ENCODE data around the gene UBE2QL1. TPM values are rescaled to one million over a fixed set of nuclear protein-coding genes. Genes with fewer than 3 reads are reported as not detected.

Gene UBE2QL1
- total and polyA plus RNA-seq, 2 donors (not counting 1 experiment from before 2014, with no cell fraction given), result 0.33 to 1.7 TPM

DNA sequence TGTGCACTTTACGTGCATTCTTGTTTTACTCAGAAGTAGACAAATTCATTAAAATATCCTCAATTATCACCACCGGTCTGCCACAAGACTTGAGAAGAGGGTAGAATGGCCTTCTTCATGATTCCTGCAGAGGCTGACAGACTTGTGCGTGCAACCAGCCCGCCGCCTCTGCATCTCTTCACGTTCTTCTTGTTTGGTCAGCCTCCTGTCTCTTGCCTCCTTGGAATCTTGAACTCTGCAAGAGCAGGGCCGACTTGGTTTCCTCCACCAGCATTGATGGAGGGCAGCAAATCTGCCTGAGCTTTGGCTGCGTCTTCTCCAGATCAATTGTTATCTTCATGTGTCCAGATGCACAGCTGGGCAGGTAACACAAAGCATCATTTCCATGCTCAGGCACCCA is 20.2 kb downstream of the UBE2QL1 start:
- Histone ChIP-seq H3K27ac (ENCODE audit: low read length in 2 of 2) (no peak overlapping the region), H3K9ac (ENCODE audit: low read length) (no peak overlapping the region), H3K36me3 (replicated peaks in 1 of 2; ENCODE audit: control extremely low read depth in 1 of 2, control insufficient read depth in 1 of 2, extremely low read depth in 1 of 2, insufficient read depth in 2 of 2, low read length in 1 of 2) (no peaks in the 10 kb centered on the region), H2AFZ (ENCODE audit: insufficient read depth, low read depth, low read length, poor library complexity, severe bottlenecking) (no peak overlapping the region), H4K20me1 (ENCODE audit: control insufficient read depth, insufficient read depth, low read length, poor library complexity, severe bottlenecking) (no peaks in the 10 kb centered on the region), H3K4me1 (ENCODE audit: control insufficient read depth in 2 of 2, insufficient read depth in 2 of 2, low read length in 2 of 2) (no peaks in the 10 kb centered on the region), H3K79me2 (ENCODE audit: control insufficient read depth, insufficient read depth, low read length) (no peaks in the 10 kb centered on the region), H3K27me3 (replicated peaks in 1 of 4; ENCODE audit: control extremely low read depth in 1 of 4, control insufficient read depth in 3 of 4, insufficient read depth in 4 of 4, low read length in 3 of 4) (peaks cover 0 to 3% (median 0%) of the 10 kb centered on the region in 4 experiments), H3K9me3 (ENCODE audit: control extremely low read depth in 1 of 3, control insufficient read depth in 2 of 3, insufficient read depth in 1 of 3, low read length in 2 of 3) (peaks cover 0 to 18% (median 4%) of the 10 kb centered on the region in 3 donors), H3K4me2 (replicated peaks; ENCODE audit: low read depth, low read length, poor library complexity, severe bottlenecking) (no peak overlapping the region), H3K4me3 (ENCODE audit: control extremely low read depth in 1 of 5, extremely low read depth in 1 of 5, insufficient read depth in 1 of 5, low read depth in 2 of 5, low read length in 4 of 5) (no peak overlapping the region)
- Mint-ChIP-seq H3K4me1 (peaks cover 2% of the 10 kb centered on the region), H3K4me3 (no peak overlapping the region), H3K27ac (no peak overlapping the region), H3K27me3 (peaks cover 11% of the 10 kb centered on the region), H3K9me3 (ENCODE audit: insufficient read depth) (peaks cover 3% of the 10 kb centered on the region)
- WGBS (ENCODE audit: insufficient coverage), result 98% methylated on average over 6 of the region's 8 CpGs
- DNase-seq (no peak), ATAC-seq (ENCODE audit: low read depth) (no peak)
- intact Hi-C loops (cut with micrococcal nuclease), result no loop called here
- CTCF ChIA-PET, result no interaction called here
- POLR2A ChIA-PET, result no interaction called here
- no peak for TF ChIP-seq EZH2 (IDR thresholded peaks at IDR 0.05; ENCODE audit: borderline replicate concordance, insufficient read depth, low read depth, low read length, poor library complexity, severe bottlenecking)
- TF ChIP-seq, protein P1, sequence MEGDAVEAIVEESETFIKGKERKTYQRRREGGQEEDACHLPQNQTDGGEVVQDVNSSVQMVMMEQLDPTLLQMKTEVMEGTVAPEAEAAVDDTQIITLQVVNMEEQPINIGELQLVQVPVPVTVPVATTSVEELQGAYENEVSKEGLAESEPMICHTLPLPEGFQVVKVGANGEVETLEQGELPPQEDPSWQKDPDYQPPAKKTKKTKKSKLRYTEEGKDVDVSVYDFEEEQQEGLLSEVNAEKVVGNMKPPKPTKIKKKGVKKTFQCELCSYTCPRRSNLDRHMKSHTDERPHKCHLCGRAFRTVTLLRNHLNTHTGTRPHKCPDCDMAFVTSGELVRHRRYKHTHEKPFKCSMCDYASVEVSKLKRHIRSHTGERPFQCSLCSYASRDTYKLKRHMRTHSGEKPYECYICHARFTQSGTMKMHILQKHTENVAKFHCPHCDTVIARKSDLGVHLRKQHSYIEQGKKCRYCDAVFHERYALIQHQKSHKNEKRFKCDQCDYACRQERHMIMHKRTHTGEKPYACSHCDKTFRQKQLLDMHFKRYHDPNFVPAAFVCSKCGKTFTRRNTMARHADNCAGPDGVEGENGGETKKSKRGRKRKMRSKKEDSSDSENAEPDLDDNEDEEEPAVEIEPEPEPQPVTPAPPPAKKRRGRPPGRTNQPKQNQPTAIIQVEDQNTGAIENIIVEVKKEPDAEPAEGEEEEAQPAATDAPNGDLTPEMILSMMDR (IDR thresholded peaks at IDR 0.05), result no peak

DNA sequence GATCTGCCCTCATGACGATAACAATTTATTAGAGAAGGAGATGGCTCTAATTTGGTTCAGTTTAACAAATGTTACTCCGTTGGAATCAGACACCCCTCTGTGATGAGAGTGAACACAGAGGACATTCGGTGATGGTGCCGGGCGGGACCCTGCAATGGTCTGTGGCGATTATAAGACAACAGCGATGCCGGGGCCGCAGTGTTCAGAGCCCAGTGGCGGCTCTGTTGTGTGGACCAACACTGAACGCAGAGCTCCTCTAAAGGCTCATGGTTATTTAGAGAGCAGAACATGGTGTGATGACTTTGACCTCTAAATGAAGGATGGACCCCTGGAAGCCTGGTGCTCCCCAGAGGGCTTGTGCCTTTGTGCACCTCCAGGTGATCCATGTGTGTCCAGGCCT is 21.2 kb downstream of the UBE2QL1 start:
- Mint-ChIP-seq H3K4me1 (peaks cover 2% of the 10 kb centered on the region), H3K4me3 (no peak overlapping the region), H3K27ac (no peak overlapping the region), H3K27me3 (peaks cover 11% of the 10 kb centered on the region), H3K9me3 (ENCODE audit: insufficient read depth) (peaks cover 3% of the 10 kb centered on the region)
- ChIA-PET POLR2A (no interaction called here), CTCF (no interaction called here)
- H3K36me3 ChIP-seq (replicated peaks in 1 of 2; ENCODE audit: control extremely low read depth in 1 of 2, control insufficient read depth in 1 of 2, extremely low read depth in 1 of 2, insufficient read depth in 2 of 2, low read length in 1 of 2), result no peaks in the 10 kb centered on the region
- ATAC-seq (ENCODE audit: low read depth) (no peak), DNase-seq (no peak)
- no peaks in the 10 kb centered on the region for H3K79me2 ChIP-seq (ENCODE audit: control insufficient read depth, insufficient read depth, low read length)
- H3K9ac ChIP-seq (ENCODE audit: low read length), result no peak overlapping the region
- H3K4me3 ChIP-seq (ENCODE audit: control extremely low read depth in 1 of 5, extremely low read depth in 1 of 5, insufficient read depth in 1 of 5, low read depth in 2 of 5, low read length in 4 of 5), result no peak overlapping the region
- H4K20me1 ChIP-seq (ENCODE audit: control insufficient read depth, insufficient read depth, low read length, poor library complexity, severe bottlenecking), result no peaks in the 10 kb centered on the region
- 97% methylated on average over 8 of the region's 11 CpGs for WGBS (ENCODE audit: insufficient coverage)
- H3K27me3 ChIP-seq (replicated peaks in 1 of 4; ENCODE audit: control extremely low read depth in 1 of 4, control insufficient read depth in 3 of 4, insufficient read depth in 4 of 4, low read length in 3 of 4), result peaks cover 0 to 3% (median 0%) of the 10 kb centered on the region in 4 experiments
- H3K4me2 ChIP-seq (replicated peaks; ENCODE audit: low read depth, low read length, poor library complexity, severe bottlenecking), result no peak overlapping the region
- H3K4me1 ChIP-seq (ENCODE audit: control insufficient read depth in 2 of 2, insufficient read depth in 2 of 2, low read length in 2 of 2), result no peaks in the 10 kb centered on the region
- peaks cover 0 to 18% (median 4%) of the 10 kb centered on the region in 3 donors for H3K9me3 ChIP-seq (ENCODE audit: control extremely low read depth in 1 of 3, control insufficient read depth in 2 of 3, insufficient read depth in 1 of 3, low read length in 2 of 3)
- TF ChIP-seq, protein P1 (IDR thresholded peaks at IDR 0.05), result no peak
- no peak for TF ChIP-seq EZH2 (IDR thresholded peaks at IDR 0.05; ENCODE audit: borderline replicate concordance, insufficient read depth, low read depth, low read length, poor library complexity, severe bottlenecking)
- intact Hi-C loops (cut with micrococcal nuclease), result no loop called here
- no peak overlapping the region for H3K27ac ChIP-seq (ENCODE audit: low read length in 2 of 2)
- H2AFZ ChIP-seq (ENCODE audit: insufficient read depth, low read depth, low read length, poor library complexity, severe bottlenecking), result no peak overlapping the region
